B cell (primary cell): Measurements from ENCODE around the gene MYL11.
A peak's percentile ranks its signal among the peaks of the same experiment; 100 is the strongest.

Experiments used
- CTCF ChIP-seq: fragments of 200-600 bp; IDR thresholded peaks from one replicate; pipeline ENCODE4 v1.8.0; 2022; ENCODE audit warnings: antibody characterized with exemption, mild to moderate bottlenecking
- EZH2 ChIP-seq: IDR thresholded peaks from 2 replicates; pipeline ENCODE4 v1.6.1; 2012; ENCODE audit warnings: borderline replicate concordance, low read depth, mild to moderate bottlenecking, moderate library complexity, low read length; ENCODE audit not compliant: insufficient read depth, poor library complexity, severe bottlenecking

DNA sequence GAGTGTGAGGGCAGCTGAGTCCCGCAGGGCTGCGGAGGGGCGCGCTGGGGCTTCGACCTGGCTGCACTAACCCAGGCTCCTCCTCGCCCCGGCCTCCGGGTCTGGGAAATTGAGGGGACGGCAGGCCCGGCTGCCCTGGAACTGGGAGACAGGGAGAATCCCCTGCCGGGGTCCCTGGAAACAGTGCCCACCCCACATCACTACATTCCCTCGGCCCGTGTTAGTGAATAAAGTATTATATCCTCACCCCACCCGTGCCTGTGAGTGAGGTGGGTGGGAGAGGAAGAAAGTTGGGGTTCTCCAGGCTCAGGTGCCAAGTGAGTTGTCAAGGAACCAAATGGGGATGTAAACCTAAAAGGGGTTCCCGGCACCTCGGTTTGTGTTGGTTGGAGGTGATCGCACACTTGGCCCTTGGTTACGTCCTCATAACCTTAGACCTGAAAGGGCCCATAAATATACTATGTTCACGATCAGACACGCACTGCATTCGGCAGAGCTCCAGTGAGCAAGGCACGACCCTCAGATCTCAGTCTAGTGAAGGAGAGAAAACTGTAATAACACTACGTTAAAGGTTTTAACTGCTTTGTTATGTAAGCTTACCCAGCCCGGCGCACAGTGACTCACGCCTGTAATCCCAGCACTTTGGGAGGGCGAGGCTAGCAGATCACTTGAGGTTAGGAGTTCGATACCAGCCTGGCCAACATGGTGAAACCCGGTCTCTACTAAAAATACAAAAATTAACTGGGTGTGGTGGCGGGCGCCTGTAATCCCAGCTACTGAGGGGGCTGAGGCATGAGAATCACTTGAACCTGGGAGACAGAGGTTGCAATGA, 44.0 kb downstream of the MYL11 start:
- peak; percentile 4 for TF ChIP-seq CTCF
- no peak for TF ChIP-seq EZH2
